Activated CD4-positive, CD25-positive, alpha-beta regulatory T cell treated with anti-CD3 and anti-CD28 coated beads, Interleukin-2, amount 50 U/mL, for 72 hours (primary cell): ENCODE results near the gene JAKMIP2.
"Not testable (repeated sequence)": the region's sequence is repeated elsewhere in the genome, so short reads cannot be mapped to it uniquely, and the experiment has no call there.

Experiments used
- DNase-seq: peaks from one replicate; pipeline ENCODE4 v3.0.0; 2021

Gene JAKMIP2

GRCh38 chr5:147639321-147639720 is 143.2 kb downstream of the JAKMIP2 start:
- no peak for DNase-seq

- no peak for DNase-seq
Measured at GRCh38 chr5:147636729-147636984, 145.9 kb downstream of the JAKMIP2 start.

DNA sequence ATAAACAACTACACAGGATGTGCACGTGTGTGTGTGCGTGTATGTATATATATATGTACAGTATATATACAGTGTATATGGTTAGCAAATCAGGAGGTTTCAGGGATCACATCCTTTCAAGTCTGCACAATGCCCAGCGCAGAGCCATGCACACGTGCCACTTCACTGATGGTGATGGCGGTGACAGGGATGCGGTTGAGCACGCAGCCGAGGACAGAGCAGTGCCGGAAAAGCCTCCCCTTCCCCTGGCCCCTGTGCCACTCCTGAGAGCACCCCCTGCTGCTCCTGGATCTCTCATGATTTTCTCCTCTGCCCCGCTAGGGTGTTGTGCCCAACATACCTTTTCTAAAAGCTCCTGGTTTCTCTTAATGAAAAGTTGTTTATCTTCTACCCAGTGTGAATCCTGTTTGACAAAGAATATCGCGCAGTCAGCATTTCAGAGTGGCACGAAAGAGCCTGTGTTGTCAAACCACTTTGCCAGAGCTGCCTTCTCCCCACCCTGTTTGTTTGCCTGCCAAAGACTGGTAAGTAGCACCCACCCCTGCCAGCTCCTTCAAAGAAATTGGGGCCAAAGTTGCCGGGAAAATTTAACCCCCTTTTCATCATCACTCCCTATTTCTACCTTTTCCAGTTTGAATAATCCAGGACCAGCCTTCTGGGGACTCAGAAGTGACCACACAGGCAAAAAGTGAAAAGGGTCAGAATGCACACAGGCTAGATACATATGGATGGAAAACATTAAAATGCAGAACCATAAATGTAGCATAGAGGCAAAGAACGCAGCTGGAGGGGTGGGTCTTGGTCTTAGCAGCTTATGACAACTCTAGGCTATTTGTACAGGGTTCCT is 146.4 kb downstream of the JAKMIP2 start:
- DNase-seq = no peak

DNA sequence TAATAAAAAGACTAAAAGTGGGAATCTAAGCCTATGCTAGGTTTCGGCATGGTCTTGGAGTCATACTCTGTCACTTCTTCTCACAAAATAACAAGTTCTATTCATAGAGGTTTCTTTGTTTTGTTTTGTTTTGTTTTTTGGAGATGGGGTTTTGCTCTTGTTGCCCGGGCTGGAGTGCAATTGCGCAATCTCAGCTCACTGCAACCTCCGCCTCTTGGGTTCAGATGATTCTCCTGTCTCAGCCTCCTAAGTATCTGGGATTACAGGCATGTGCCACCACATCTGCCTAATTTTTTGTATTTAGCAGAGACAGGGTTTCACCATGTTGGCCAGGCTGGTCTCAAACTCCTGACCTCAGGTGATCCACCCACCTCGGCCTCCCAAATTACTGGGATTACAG is 147.1 kb downstream of the JAKMIP2 start:
- DNase-seq = not testable (repeated sequence)

GRCh38 chr5:147633173-147633572 is 149.4 kb downstream of the JAKMIP2 start:
- DNase-seq = no peak

GRCh38 chr5:147631428-147632003 is 151.0 kb downstream of the JAKMIP2 start:
- DNase-seq = no peak

GRCh38 chr5:147629196-147629595 is 153.3 kb downstream of the JAKMIP2 start:
- no peak for DNase-seq

GRCh38 chr5:147628058-147628895 is 154.3 kb downstream of the JAKMIP2 start:
- no peak for DNase-seq

DNA sequence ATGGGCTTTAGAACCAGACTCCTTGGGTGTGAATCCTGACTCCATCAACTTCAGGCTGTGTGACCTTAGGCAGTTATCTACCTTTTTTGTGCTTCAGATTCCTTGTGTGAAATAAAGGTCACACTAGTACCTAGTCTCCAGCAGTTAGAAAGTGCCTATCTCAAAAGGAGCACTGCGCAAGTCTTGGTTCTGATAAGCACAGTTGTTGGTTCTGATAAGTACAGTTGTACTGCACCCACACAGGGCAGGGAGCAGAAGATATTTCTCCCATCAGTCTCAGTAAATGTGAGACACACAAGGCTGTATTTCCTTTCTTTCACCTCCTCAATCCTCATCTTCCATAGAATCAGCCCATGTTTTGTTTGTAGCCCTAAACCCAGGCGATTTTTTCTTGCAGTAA is 156.1 kb downstream of the JAKMIP2 start:
- DNase-seq = no peak

- DNase-seq = no peak
Measured at GRCh38 chr5:147621016-147621415, 161.5 kb downstream of the JAKMIP2 start.

DNA sequence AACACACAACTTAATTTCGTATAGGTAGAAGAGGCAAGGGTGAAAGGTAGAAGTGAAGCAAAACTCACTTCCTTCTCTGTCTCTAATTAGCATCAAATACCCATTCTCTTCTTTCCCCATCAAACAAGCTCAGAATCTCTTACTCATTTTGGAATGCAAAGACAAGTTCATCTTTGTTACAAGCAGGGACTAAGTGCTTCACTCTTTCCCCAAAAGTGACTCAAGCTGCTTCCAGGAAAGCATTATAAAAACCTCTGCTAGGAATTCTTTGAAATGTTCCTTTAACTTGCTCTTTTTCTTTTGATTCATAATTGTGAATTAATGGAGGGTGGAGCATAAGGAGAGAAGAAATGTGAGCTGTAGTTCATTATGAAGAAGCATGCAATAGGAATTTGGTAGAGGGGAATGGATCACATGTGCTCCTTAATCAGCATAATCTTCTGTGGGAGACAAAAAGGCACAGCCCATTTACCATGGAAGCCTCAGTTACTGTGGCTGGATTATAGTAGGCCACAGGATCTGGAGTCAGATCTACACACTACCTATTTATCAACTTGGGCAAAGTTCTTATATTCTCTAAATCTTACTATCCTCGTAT is 163.1 kb downstream of the JAKMIP2 start:
- DNase-seq = no peak

DNA sequence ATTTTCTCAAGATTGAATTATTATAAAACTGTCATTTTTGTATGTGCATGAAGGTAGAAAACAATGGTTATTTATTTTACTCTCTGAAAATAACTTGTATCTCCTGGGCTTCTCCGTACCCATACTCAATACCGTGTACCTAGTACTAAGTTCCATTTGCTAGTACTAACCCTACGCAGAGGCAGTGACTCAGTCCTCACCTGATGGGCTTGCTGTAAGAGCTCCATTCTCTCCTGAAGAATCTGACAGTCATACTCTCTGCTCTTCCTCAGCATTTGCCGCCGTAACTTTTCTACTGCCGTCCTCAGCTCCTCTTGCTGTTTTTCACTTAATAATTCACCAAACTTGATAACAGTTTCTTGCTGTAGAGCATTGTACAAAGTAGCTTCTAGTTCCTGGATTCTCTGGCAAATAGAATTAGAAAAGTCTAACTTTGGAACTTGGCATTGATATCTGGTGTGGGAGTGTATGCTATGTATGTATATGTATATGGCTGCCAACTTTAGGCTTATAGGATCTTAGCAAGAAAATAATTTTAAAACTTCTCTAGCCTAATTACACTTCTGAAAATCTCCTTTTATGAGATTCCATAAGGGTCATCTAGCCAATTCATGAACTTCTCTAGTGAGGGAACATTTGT is 164.7 kb downstream of the JAKMIP2 start:
- no peak for DNase-seq

DNA sequence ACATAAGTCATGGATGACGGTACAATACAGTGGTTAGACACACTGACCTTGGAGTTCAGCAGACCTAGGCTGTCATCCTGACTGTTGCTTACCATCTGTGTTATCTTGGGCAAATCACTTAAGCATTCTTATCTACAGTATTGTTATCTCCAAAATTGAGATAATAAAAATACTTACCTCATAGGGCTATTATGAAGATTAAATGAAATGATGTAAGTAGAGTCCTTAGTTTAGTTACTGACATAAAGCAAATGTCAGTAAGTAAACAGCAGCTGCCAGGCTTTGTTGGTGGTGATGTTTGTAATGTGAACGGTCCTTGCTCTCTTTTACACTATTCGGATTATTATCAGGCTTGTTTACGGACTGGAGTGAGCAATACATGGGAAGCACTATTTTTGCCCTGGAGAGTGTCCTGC is 165.3 kb downstream of the JAKMIP2 start:
- no peak for DNase-seq

DNA sequence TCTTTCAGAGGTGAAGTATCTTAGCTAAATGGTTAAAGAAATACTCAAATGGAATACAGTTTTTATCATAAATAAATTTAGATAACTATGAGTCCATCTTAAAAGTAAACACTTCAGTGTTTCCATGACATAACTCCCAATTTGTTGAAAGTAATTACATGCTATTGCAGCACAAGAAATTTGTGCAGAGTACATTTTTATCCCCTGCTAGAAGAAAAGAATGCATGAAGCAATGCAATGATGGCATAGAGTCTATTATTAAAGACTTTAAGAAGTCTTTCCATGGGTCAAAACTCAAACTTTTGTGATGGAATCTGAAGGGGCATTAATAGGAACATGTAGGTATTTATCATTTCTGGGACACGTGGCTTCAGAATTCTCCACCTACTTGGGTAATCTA is 166.1 kb downstream of the JAKMIP2 start:
- DNase-seq = no peak

GRCh38 chr5:147613359-147613758 is 169.2 kb downstream of the JAKMIP2 start:
- DNase-seq = no peak

DNA sequence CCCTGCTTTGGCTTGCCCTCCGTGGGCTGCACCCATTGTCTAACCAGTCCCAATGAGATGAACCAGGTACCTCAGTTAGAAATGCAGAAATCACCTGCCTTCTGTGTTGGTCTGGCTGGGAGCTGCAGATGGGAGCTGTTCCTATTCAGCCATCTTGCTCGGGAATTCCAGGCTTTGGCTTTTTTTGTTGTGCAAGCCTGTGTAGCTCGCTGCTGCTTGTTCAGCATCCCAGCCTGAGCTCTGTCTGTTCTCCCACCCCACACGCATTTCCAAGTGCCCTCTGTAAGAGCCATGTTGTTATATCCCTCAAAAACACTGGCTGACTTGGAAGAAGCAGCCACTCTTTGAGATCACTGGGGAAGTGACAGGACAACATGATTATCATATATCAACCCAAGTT is 171.0 kb downstream of the JAKMIP2 start:
- DNase-seq = no peak

DNA sequence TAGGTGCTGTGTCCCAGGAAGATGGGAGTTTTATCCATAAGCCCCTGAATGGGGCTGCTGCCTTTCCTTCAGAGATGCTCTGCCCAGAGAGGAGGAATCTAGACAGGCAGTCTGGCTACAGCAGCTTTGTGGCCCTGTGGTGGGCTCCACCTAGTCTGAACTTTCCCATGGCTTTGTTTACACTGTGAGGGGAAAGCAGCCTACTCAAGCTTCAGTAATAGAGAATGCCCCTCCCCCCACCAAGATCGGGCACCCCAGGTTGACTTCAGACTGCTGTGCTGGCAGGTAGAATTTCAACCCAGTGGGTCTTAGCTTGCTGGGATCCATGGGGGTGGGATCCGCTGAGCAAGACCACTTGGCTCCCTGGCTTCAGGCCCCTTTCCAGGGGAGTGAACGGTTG is 171.7 kb downstream of the JAKMIP2 start:
- DNase-seq = no peak

- DNase-seq = no peak
Measured at GRCh38 chr5:147601652-147602051, 180.9 kb downstream of the JAKMIP2 start.

- no peak for DNase-seq
Measured at GRCh38 chr5:147591120-147591519, 191.4 kb downstream of the JAKMIP2 start.

DNA sequence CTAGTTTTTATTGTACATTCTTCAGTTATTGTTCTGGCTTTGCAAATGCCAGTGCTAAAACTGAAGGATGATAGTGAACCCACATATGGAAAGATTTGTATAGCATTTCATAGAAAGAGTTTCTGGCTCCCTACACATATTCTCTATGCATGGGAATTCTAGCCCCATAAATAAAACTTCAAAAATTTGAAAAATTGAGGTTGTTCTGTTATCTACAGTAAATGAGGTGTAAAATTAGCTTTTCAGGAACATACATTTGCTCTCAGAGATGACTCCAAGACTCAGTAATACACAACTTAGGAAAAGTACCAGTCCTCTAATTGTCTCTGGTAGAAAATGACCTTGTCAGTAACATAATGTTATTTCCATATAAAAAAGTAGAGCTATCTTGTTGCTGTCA is 192.4 kb downstream of the JAKMIP2 start:
- no peak for DNase-seq

GRCh38 chr5:147586832-147587231 is 195.7 kb downstream of the JAKMIP2 start:
- DNase-seq = no peak

DNA sequence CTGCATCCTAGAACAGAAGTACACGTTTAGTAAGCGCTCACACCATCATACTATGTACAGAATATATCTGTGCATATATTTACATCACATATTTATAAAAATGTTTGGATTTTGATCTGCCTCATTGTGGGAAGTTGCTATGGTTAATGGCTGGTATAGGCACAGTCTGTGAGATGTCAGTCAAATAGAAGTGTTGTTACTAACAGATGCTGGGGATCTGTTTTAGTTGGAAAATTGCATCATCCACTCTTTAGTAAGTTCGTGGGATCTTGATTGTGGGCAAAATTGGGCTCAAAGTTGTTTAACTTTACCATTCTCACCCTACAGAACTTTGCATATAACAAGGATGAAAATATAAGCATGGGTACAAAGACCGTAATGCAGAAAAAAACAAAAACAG is 196.3 kb downstream of the JAKMIP2 start:
- no peak for DNase-seq

DNA sequence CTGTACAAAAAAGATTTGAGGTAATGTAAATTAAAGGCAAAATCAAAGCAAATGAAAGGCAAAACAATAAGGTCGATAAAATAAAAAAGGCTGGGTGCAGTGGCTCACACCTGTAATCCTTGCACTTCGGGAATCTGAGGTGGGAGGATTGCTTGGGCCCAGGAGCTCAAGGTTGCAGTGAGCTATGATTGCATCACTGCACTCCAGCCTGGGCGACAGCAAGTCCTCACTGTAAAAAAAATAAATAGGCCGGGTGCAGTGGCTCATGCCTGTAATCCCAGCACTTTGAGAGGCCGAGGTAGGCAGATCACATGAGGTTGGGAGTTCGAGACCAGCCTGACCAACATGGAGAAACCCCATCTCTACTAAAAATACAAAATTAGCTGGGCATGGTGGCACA is 200.3 kb downstream of the JAKMIP2 start:
- DNase-seq = not testable (repeated sequence)
